ENCODE data around the gene CNIH2. TPM values are rescaled to one million over a fixed set of nuclear protein-coding genes. Genes with fewer than 3 reads are reported as not detected.
A peak's percentile ranks its signal among the peaks of the same experiment; 100 is the strongest.

Gene CNIH2
- polyA plus RNA-seq, 4 donors: 3.4 to 4.7 (median 4.1) TPM

GRCh38 chr11:66258473-66258893 is 19.5 kb upstream of the CNIH2 start:
- no peak for DNase-seq (ENCODE audit: low read depth in 4 of 4, low spot score in 3 of 4)

GRCh38 chr11:66259225-66259624 is 18.8 kb upstream of the CNIH2 start:
- no peak for DNase-seq (ENCODE audit: low read depth in 4 of 4, low spot score in 3 of 4)

GRCh38 chr11:66259956-66260355 is 18.0 kb upstream of the CNIH2 start:
- DNase-seq (ENCODE audit: low read depth in 4 of 4, low spot score in 3 of 4): no peak

GRCh38 chr11:66261578-66261977 is 16.4 kb upstream of the CNIH2 start:
- no peak for DNase-seq (ENCODE audit: low read depth in 4 of 4, low spot score in 3 of 4)

- no peak for DNase-seq (ENCODE audit: low read depth in 4 of 4, low spot score in 3 of 4)
Measured at GRCh38 chr11:66262191-66262590, 15.8 kb upstream of the CNIH2 start.

DNA sequence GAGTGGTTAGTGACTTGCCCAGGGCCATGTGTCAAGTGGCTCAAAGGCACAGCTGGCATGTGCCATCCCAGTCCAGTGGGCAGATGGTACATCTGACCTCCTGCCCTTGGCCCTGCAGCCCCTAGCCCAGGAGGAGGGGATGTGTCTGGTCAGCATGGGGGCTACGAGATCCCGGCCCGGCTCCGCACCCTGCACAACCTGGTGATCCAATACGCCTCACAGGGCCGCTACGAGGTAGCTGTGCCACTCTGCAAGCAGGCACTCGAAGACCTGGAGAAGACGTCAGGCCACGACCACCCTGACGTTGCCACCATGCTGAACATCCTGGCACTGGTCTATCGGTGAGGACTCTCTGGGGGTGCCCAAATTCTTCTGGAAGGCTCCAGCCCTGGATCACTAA is 15.3 kb upstream of the CNIH2 start:
- no peak for DNase-seq (ENCODE audit: low read depth in 4 of 4, low spot score in 3 of 4)

- no peak for DNase-seq (ENCODE audit: low read depth in 4 of 4, low spot score in 3 of 4)
Measured at GRCh38 chr11:66263231-66263630, 14.7 kb upstream of the CNIH2 start.

GRCh38 chr11:66263785-66264184 is 14.2 kb upstream of the CNIH2 start:
- DNase-seq (ENCODE audit: low read depth in 4 of 4, low spot score in 3 of 4): no peak

- DNase-seq (ENCODE audit: low read depth in 4 of 4, low spot score in 3 of 4): no peak
Measured at GRCh38 chr11:66264383-66264782, 13.6 kb upstream of the CNIH2 start.

DNA sequence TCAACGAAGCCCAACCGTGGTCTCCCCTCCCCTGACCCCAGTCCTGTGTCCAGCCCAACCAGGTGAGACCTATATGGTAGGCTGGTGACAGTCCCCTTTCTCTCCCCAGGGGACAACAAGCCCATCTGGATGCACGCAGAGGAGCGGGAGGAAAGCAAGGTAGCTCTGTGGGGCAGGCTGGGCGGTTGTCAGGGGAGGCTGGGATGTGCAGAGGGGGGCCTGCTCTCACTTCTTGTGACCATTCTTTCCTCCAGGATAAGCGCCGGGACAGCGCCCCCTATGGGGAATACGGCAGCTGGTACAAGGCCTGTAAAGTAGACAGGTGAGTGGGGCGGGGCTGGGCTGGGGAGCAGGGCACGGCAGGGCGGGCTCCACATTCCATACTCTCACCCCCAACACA is 13.1 kb upstream of the CNIH2 start:
- DNase-seq (ENCODE audit: low read depth in 4 of 4, low spot score in 3 of 4): no peak

- no peak for DNase-seq (ENCODE audit: low read depth in 4 of 4, low spot score in 3 of 4)
Measured at GRCh38 chr11:66265531-66266377, 12.2 kb upstream of the CNIH2 start.

DNA sequence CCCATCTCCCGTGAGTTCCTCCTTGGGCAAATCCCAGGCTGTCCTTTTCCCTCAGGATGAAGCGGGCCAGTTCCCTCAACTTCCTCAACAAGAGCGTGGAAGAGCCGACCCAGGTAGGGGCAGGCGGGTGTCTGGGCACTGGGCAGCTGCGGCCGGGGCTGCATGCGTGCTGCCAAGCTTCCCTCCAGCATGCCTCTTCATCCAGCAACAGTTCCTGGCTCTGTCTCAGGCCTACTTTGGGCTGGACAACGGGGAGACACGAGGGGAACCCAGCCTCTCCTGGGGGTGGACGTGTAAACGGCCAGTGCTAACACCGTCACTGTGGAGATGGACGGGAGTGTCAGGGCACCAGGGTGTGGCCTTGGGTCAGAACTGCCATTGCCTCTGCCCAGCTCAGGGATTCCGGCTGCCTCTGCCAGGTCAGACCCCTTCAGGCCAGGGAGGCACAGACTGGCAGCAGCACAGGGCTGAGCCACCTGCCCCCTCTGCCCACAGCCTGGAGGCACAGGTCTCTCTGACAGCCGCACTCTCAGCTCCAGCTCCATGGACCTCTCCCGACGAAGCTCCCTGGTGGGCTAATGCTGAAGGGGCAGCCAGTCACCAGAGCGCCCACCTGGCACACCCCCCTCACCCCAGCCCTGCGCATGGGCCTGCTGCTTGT is 11.5 kb upstream of the CNIH2 start:
- no peak for DNase-seq (ENCODE audit: low read depth in 4 of 4, low spot score in 3 of 4)

DNA sequence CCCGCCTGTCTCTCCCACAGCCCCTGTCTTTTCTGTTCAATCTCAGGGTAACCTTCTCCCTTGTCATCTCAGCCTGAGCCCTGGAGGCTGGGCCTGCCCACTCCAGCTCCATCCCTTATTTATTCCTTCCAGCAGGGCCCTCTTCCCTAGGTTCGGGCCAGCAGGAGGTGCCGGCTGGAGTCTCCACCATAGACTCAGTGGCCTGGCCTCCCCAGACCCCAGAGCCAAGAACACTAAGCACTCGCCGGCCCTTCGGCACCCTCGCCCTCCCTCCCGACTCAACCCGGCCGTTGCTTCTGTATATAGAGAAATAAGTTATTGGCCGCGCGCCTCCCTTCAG is 11.0 kb upstream of the CNIH2 start:
- DNase-seq (ENCODE audit: low read depth in 4 of 4, low spot score in 3 of 4): no peak

DNA sequence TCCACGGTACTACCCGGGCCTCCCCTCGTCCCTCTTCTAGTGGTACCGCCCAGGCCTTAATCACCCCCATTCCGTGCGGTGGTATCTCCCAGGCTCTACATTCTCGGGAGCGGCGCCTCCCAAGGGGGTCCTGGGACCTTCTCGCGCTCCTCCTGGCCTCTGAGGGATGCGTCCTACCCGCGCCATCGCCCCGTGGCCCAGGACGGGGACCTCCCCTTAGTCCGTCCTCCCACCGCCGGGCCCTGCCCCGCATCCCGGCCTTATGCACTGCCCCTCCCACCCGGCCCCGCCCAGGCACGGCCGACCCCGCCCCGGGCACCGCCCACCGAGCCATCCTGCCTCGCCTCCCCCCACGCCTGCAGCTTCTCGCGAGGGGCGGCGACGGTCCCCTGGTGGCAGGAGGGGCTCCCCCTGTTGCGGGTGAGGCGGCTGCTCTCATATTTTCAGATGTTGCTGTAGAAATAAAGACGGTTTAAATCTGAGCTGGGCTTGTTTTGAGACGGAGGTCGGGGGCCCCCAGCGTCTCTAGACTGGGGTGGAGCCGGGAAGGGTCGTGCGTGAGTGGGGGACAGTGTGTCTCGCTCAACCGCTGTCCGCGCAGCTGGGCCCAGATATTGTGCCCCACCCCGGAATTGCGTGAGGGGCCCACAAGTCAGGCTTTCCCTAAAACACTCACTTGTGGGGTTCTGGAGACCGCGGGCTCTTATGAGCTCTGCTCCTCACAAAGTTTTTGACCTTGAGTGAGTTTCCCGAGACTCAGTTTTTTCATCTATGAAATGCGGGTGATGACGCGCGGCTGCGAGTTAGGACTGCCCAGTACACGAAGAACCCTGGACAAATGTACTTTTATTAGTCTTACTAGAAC is 10.4 kb upstream of the CNIH2 start:
- peak; percentile 80 to 88 (median 82) for DNase-seq (ENCODE audit: low read depth in 4 of 4, low spot score in 3 of 4)

GRCh38 chr11:66268244-66268951 is 9.6 kb upstream of the CNIH2 start, which contains the start of gene RAB1B:
RAB1B (plus strand) TSS chr11:66268639; CDS start chr11:66268680, 41 bp downstream.
- peak; percentile 99 to 100 (median 100) for DNase-seq (ENCODE audit: low read depth in 4 of 4, low spot score in 3 of 4)

DNA sequence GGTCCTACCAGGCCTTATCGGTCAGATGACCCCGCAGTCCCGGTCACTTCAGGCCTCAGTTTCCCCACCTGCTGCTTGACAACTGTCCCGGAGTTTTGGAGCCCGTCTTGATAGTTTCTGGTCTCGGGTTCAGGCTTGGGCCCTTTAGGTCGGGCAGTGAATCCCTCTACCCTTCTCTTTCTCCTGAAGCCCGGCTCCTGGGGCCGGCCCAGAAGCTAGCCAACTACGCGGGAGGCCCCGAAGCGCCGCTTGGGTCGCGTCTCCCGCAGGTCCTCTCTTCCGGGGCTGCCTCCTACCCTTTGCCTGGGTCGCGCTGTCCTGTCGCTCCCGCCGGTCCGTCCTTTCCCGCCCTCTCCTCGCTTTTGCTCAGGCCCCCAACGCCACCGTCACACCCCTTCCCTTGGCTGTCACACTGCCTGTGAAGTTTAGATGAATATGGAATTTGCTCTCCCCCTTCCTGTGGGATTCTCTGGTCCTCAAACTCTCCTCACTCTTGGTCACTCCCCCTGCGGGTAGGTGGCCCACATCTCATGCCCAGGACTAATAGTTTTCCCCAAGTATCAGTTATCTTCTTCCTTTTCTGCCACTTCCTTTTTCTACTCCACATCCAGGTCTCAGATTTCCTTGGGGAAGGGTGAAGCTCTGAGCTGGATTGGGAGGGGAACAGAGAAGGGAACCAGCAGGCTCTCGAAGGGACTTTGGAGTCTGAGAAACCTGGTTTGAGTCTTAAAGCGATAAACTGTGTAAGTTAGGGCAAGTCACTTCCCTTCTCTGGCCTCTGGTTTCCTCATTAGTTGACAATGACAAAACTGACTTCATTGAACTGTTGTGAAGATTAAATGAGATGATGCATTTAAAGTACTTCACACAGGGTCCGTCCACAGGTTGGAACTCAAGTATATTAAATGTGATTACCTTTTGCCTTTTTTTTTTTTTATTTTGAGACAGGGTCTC is 8.7 kb upstream of the CNIH2 start:
- no peak for DNase-seq (ENCODE audit: low read depth in 4 of 4, low spot score in 3 of 4)

- no peak for DNase-seq (ENCODE audit: low read depth in 4 of 4, low spot score in 3 of 4)
Measured at GRCh38 chr11:66271816-66272215, 6.2 kb upstream of the CNIH2 start.

DNA sequence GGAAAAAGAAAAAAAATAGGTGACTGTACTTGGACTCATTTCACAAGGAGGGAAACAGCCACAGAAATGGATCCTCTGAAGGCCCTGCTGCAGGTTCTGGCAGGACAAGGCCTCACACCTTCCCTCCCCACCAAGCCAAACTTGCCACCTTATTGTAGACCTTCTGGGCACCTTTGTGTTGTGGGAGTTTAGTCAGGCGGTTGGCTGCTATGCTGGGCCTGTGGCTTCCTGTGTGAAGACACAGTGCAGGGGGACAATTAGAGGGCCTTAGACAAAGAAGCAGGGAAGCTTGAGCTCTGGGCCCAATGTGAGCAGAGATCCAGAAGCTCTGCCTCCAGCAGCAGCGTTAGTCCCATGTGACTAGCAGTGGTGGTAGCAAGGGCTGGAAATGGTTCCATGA is 5.4 kb upstream of the CNIH2 start:
- no peak for DNase-seq (ENCODE audit: low read depth in 4 of 4, low spot score in 3 of 4)

GRCh38 chr11:66274219-66274618 is 3.8 kb upstream of the CNIH2 start:
- no peak for DNase-seq (ENCODE audit: low read depth in 4 of 4, low spot score in 3 of 4)

Measured in right renal pelvis (tissue), 4 donors.